Measurements from ENCODE around the gene ANKRD55. TPM values are rescaled to one million over a fixed set of nuclear protein-coding genes. Genes with fewer than 3 reads are reported as not detected.

Gene ANKRD55
- total and polyA plus RNA-seq, 9 of the 15 experiments (the other 6 are each of a cell fraction or from before 2014, with no cell fraction given) = 3.4 to 10.6 (median 6.5) TPM

- Histone ChIP-seq H3K27me3 (ENCODE audit: control insufficient read depth in 2 of 2, insufficient read depth in 2 of 2, low read length in 2 of 2) (no peaks in the 10 kb centered on the region), H3K36me3 (ENCODE audit: control insufficient read depth, insufficient read depth, low read length) (no peaks in the 10 kb centered on the region), H3K4me2 (ENCODE audit: insufficient read depth, low read length) (no peak overlapping the region), H3K9me3 (replicated peaks; ENCODE audit: control insufficient read depth, insufficient read depth, low read depth, low read length) (no peaks in the 10 kb centered on the region; the same call in 1 of the 2 replicates), H3K4me1 (replicated peaks in 1 of 2; ENCODE audit: control insufficient read depth in 2 of 2, insufficient read depth in 2 of 2, low read length in 2 of 2) (no peaks in the 10 kb centered on the region), H3K9ac (ENCODE audit: insufficient read depth in 1 of 2, low read depth in 2 of 2, low read length in 2 of 2) (no peak overlapping the region), H3K9me1 (ENCODE audit: control insufficient read depth, insufficient read depth, low read length) (no peaks in the 10 kb centered on the region), H2AFZ (ENCODE audit: low read depth, low read length) (no peak overlapping the region), H3K27ac (ENCODE audit: extremely low read depth, low read depth, low read length) (no peak overlapping the region), H3K4me3 (no peak overlapping the region), H3K79me2 (ENCODE audit: control insufficient read depth, insufficient read depth, low read length) (no peaks in the 10 kb centered on the region), H4K20me1 (replicated peaks; ENCODE audit: control insufficient read depth, insufficient read depth, low read length) (no peaks in the 10 kb centered on the region)
- POLR2A ChIA-PET = no interaction called here
- no TSS peak for BruUV-seq (replicated peaks)
- FAIRE-seq (no peak), DNase-seq (ENCODE audit: extremely low read depth in 1 of 4, low spot score in 3 of 4) (no peak), ATAC-seq (no peak)
- TF ChIP-seq GATAD2B (IDR thresholded peaks at IDR 0.05; ENCODE audit: borderline replicate concordance) = no peak
- TF ChIP-seq KLF13 (tag; IDR thresholded peaks at IDR 0.05; ENCODE audit: borderline replicate concordance, low read depth) = no peak
- TF ChIP-seq TRIM25 (IDR thresholded peaks at IDR 0.05; ENCODE audit: borderline replicate concordance) = no peak
- no peak for TF ChIP-seq PYGO2 (tag; IDR thresholded peaks at IDR 0.05)
- 45% methylated on average over 2 of the region's 2 CpGs for WGBS (ENCODE audit: insufficient coverage, low coverage, missing lambda C conversion rate)
- in situ Hi-C loops (cut with MboI) = no loop called here
- intact Hi-C loops (cut with micrococcal nuclease) = loop anchor here (10.0 kb wide), 2 partner anchors 135 to 995 kb away; no protein-coding TSS in a partner anchor
- CTCF ChIA-PET (ENCODE audit: low intra/inter-chr PET ratio) = no interaction called here
Observed at GRCh38 chr5:56279979-56280378, 46.8 kb upstream of the ANKRD55 start.

Data from K562 (cell line).